Measurements from ENCODE around the gene MRAS.

DNA sequence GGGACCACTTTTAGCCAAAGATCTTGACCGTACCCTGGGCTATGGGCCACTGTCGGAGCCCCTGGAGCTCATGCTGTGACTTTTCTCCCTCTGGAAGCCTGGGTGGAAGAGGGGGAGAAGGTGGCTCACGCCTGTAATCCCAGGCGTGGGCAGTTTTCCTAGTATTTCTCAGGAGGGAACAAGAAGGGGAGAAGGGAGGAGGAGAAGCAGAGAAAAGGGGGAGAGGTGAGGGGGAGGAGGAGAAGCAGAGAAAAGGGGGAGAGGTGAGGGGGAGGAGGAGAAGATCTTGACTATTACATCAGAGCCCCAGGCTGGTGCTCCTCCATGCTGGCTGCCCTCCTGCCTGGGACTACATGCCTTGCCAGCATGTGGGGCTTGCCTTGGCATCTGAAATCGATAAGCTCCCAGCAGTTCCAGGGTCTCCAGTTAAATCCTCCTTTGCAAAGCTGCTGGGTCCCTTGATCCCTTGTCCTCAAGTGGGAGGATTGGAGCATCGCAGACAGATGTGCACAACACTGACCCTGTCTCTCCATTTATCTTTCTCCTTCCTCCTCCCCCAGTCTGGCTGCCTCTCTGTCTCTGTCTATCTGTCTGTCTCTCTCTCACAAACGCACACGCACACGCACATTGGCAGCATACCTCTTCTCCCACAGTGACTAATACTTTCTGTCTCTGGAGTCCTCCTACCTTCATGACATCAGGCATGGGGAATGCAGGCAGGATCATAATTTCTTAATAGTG is 41.6 kb downstream of the MRAS start:
- TF ChIP-seq, protein P1, sequence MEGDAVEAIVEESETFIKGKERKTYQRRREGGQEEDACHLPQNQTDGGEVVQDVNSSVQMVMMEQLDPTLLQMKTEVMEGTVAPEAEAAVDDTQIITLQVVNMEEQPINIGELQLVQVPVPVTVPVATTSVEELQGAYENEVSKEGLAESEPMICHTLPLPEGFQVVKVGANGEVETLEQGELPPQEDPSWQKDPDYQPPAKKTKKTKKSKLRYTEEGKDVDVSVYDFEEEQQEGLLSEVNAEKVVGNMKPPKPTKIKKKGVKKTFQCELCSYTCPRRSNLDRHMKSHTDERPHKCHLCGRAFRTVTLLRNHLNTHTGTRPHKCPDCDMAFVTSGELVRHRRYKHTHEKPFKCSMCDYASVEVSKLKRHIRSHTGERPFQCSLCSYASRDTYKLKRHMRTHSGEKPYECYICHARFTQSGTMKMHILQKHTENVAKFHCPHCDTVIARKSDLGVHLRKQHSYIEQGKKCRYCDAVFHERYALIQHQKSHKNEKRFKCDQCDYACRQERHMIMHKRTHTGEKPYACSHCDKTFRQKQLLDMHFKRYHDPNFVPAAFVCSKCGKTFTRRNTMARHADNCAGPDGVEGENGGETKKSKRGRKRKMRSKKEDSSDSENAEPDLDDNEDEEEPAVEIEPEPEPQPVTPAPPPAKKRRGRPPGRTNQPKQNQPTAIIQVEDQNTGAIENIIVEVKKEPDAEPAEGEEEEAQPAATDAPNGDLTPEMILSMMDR (IDR thresholded peaks at IDR 0.05), result no peak
- TF ChIP-seq POLR2A (IDR thresholded peaks at IDR 0.05), result no peak

All from testis (tissue), 2 donors.